ENCODE measurements around the gene ORM2. TPM values are rescaled to one million over a fixed set of nuclear protein-coding genes. Genes with fewer than 3 reads are reported as not detected.

Gene ORM2
- total and polyA plus RNA-seq, 2 experiments from 2014 or later: 0.76 TPM

DNA sequence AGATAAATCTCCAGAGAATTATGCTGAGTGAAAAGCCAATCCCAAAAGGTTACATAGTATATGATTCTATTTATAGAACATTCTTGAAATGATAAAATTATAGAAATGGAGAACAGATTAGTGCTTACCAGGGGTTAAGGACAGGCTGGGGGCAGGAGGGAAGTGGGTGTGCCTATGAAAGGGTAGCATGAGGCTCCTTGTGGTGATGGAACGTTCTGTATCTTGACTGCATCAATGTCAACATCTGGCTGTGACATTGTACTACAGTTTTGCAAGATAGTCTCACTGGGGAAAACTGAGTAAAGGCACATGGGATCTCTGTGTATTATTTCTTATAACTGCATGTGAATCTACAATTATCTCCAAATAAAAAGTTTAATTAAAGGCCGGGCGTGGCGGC lies 22.3 kb downstream of the ORM2 start:
- H3K4me2 ChIP-seq: no peak overlapping the region
- DNase-seq (ENCODE audit: low spot score) (no peak), ATAC-seq (no peak)
- no peaks in the 10 kb centered on the region for H3F3A ChIP-seq (replicated peaks; ENCODE audit: low read depth)
- no peak overlapping the region for H3K27ac Mint-ChIP-seq
- H3K27me3 ChIP-seq (ENCODE audit: insufficient read depth): no peaks in the 10 kb centered on the region
- TF ChIP-seq, protein P1, sequence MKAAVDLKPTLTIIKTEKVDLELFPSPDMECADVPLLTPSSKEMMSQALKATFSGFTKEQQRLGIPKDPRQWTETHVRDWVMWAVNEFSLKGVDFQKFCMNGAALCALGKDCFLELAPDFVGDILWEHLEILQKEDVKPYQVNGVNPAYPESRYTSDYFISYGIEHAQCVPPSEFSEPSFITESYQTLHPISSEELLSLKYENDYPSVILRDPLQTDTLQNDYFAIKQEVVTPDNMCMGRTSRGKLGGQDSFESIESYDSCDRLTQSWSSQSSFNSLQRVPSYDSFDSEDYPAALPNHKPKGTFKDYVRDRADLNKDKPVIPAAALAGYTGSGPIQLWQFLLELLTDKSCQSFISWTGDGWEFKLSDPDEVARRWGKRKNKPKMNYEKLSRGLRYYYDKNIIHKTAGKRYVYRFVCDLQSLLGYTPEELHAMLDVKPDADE (IDR thresholded peaks at IDR 0.05): no peak
- TF ChIP-seq EZH2phosphoT487 (IDR thresholded peaks at IDR 0.05; ENCODE audit: unreplicated experiment): no peak
- no peak for TF ChIP-seq EZH2 (IDR thresholded peaks at IDR 0.05; ENCODE audit: low read depth, unreplicated experiment)
- TF ChIP-seq CREB1 (CRISPR knock-in tag; IDR thresholded peaks at IDR 0.05; ENCODE audit: low read depth): no peak
- TF ChIP-seq NANOG (IDR thresholded peaks at IDR 0.05; ENCODE audit: borderline replicate concordance): no peak
- no peak for TF ChIP-seq ZNF114 (CRISPR knock-in tag; IDR thresholded peaks at IDR 0.05)
- no peak for TF ChIP-seq JUNB (IDR thresholded peaks at IDR 0.05; ENCODE audit: unreplicated experiment)
- no peak for TF ChIP-seq ZNF331 (CRISPR knock-in tag; IDR thresholded peaks at IDR 0.05; ENCODE audit: low read depth)
- TF ChIP-seq POLR2AphosphoS5 (IDR thresholded peaks at IDR 0.05; ENCODE audit: low read depth): no peak
- TF ChIP-seq, protein P2, sequence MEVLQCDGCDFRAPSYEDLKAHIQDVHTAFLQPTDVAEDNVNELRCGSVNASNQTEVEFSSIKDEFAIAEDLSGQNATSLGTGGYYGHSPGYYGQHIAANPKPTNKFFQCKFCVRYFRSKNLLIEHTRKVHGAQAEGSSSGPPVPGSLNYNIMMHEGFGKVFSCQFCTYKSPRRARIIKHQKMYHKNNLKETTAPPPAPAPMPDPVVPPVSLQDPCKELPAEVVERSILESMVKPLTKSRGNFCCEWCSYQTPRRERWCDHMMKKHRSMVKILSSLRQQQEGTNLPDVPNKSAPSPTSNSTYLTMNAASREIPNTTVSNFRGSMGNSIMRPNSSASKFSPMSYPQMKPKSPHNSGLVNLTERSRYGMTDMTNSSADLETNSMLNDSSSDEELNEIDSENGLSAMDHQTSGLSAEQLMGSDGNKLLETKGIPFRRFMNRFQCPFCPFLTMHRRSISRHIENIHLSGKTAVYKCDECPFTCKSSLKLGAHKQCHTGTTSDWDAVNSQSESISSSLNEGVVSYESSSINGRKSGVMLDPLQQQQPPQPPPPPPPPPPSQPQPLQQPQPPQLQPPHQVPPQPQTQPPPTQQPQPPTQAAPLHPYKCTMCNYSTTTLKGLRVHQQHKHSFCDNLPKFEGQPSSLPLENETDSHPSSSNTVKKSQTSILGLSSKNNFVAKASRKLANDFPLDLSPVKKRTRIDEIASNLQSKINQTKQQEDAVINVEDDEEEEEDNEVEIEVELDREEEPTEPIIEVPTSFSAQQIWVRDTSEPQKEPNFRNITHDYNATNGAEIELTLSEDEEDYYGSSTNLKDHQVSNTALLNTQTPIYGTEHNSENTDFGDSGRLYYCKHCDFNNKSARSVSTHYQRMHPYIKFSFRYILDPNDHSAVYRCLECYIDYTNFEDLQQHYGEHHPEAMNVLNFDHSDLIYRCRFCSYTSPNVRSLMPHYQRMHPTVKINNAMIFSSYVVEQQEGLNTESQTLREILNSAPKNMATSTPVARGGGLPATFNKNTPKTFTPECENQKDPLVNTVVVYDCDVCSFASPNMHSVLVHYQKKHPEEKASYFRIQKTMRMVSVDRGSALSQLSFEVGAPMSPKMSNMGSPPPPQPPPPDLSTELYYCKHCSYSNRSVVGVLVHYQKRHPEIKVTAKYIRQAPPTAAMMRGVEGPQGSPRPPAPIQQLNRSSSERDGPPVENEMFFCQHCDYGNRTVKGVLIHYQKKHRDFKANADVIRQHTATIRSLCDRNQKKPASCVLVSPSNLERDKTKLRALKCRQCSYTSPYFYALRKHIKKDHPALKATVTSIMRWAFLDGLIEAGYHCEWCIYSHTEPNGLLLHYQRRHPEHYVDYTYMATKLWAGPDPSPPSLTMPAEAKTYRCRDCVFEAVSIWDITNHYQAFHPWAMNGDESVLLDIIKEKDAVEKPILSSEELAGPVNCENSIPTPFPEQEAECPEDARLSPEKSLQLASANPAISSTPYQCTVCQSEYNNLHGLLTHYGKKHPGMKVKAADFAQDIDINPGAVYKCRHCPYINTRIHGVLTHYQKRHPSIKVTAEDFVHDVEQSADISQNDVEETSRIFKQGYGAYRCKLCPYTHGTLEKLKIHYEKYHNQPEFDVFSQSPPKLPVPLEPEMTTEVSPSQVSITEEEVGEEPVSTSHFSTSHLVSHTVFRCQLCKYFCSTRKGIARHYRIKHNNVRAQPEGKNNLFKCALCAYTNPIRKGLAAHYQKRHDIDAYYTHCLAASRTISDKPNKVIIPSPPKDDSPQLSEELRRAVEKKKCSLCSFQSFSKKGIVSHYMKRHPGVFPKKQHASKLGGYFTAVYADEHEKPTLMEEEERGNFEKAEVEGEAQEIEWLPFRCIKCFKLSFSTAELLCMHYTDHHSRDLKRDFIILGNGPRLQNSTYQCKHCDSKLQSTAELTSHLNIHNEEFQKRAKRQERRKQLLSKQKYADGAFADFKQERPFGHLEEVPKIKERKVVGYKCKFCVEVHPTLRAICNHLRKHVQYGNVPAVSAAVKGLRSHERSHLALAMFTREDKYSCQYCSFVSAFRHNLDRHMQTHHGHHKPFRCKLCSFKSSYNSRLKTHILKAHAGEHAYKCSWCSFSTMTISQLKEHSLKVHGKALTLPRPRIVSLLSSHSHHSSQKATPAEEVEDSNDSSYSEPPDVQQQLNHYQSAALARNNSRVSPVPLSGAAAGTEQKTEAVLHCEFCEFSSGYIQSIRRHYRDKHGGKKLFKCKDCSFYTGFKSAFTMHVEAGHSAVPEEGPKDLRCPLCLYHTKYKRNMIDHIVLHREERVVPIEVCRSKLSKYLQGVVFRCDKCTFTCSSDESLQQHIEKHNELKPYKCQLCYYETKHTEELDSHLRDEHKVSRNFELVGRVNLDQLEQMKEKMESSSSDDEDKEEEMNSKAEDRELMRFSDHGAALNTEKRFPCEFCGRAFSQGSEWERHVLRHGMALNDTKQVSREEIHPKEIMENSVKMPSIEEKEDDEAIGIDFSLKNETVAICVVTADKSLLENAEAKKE (CRISPR knock-in tag; IDR thresholded peaks at IDR 0.05): no peak
- no peak for TF ChIP-seq STAT1 (IDR thresholded peaks at IDR 0.05; ENCODE audit: unreplicated experiment)
- peaks cover 21% of the 10 kb centered on the region for H3K4me1 Mint-ChIP-seq
- H3K9me3 Mint-ChIP-seq: no peaks in the 10 kb centered on the region
- no peak overlapping the region for H3K4me3 Mint-ChIP-seq
- peaks cover 66% of the 10 kb centered on the region for H3K36me3 Mint-ChIP-seq (ENCODE audit: low read depth)
- H3K36me3 ChIP-seq (ENCODE audit: insufficient read depth): peaks cover 9% of the 10 kb centered on the region; the same call in 1 of the 2 replicates
- peaks cover 18% of the 10 kb centered on the region for H3K27me3 Mint-ChIP-seq (ENCODE audit: insufficient read depth, low read depth, poor library complexity)
- H4K20me1 ChIP-seq (replicated peaks; ENCODE audit: insufficient read depth): no peaks in the 10 kb centered on the region
- H3K79me2 ChIP-seq (replicated peaks; ENCODE audit: insufficient read depth): no peaks in the 10 kb centered on the region
- H3K4me3 ChIP-seq: no peak overlapping the region
- H3K27ac ChIP-seq (ENCODE audit: low read depth): no peak overlapping the region
- no peaks in the 10 kb centered on the region for H3K9me2 ChIP-seq (ENCODE audit: insufficient read depth)
- H3K4me1 ChIP-seq (ENCODE audit: insufficient read depth): no peaks in the 10 kb centered on the region
- H2AFZ ChIP-seq: no peak overlapping the region
